Activated CD4-positive, alpha-beta memory T cell treated with anti-CD3 and anti-CD28 coated beads for 36 hours (primary cell): ENCODE measurements around the gene DOCK10. TPM values are rescaled to one million over a fixed set of nuclear protein-coding genes. Genes with fewer than 3 reads are reported as not detected.

Experiments
- CTCF ChIA-PET: fragments of 350-600 bp; sonication (Branson Sonifier 250); formaldehyde crosslinking; loops from one replicate; lab custom pipeline; 2021; ENCODE audit warnings: antibody characterized with exemption, inconsistent platforms; lab: Charles Lee
- POLR2A ChIA-PET: fragments of 350-600 bp; sonication (Branson Sonifier 250); formaldehyde crosslinking; loops from one replicate; lab custom pipeline; 2021; ENCODE audit warnings: antibody characterized with exemption; lab: Charles Lee
- DNase-seq: peaks from one replicate; pipeline ENCODE4 v3.0.0-alpha.2; 2020
- H3K27ac Mint-ChIP-seq: one replicate; pipeline ENCODE4 v1.8.0; 2021; ENCODE audit warnings: mixed read lengths
- H3K27me3 Mint-ChIP-seq: one replicate; pipeline ENCODE4 v1.8.0; 2021; ENCODE audit warnings: mixed read lengths
- H3K36me3 Mint-ChIP-seq: one replicate; pipeline ENCODE4 v1.8.0; 2021; ENCODE audit warnings: mixed read lengths
- H3K4me1 Mint-ChIP-seq: one replicate; pipeline ENCODE4 v1.8.0; 2021; ENCODE audit warnings: low read depth, mixed read lengths
- H3K4me3 Mint-ChIP-seq: one replicate; pipeline ENCODE4 v1.8.0; 2021; ENCODE audit warnings: mild to moderate bottlenecking, mixed read lengths
- H3K9me3 Mint-ChIP-seq: one replicate; pipeline ENCODE4 v1.8.0; 2021; ENCODE audit warnings: mixed read lengths
- intact Hi-C: fragments of 100-400 bp; cut with micrococcal nuclease; formaldehyde crosslinking; loops from one replicate; pipeline ENCODE4 v1.15.1; 2023
- total RNA-seq, 2 experiments: library from RNA; stranded (reverse); gene quantifications; one replicate each; pipeline ENCODE4 v1.2.3, GENCODE V29; 2021

DOCK10 gene
- total RNA-seq, 2 experiments from 2014 or later = 134 to 139 TPM

- Mint-ChIP-seq H3K4me1 (peaks cover 79% of the 10 kb centered on the region), H3K27me3 (no peaks in the 10 kb centered on the region), H3K27ac (peak overlapping the region; percentile 76), H3K4me3 (no peak overlapping the region), H3K36me3 (peaks cover 16% of the 10 kb centered on the region), H3K9me3 (no peaks in the 10 kb centered on the region)
- DNase-seq = peak; percentile 56
- ChIA-PET CTCF (no interaction called here), POLR2A (interaction anchor here (1.1 kb wide), 1 partner anchor 13 kb away, joined by 4 read pairs; no protein-coding TSS in a partner anchor)
- intact Hi-C loops = loop anchor here (1.0 kb wide), 2 partner anchors 12 to 13 kb away; no protein-coding TSS in a partner anchor
Measured at GRCh38 chr2:225027061-225027762, 15.1 kb downstream of the DOCK10 start.

GRCh38 chr2:225025917-225026571, 16.2 kb downstream of the DOCK10 start:
- H3K4me3 Mint-ChIP-seq = no peak overlapping the region
- intact Hi-C loops = no loop called here

GRCh38 chr2:225022188-225022587, 20.1 kb downstream of the DOCK10 start:
- H3K36me3 Mint-ChIP-seq = peaks cover 4% of the 10 kb centered on the region
- no peaks in the 10 kb centered on the region for H3K9me3 Mint-ChIP-seq
- H3K27me3 Mint-ChIP-seq = no peaks in the 10 kb centered on the region
- DNase-seq = no peak
- CTCF ChIA-PET = no interaction called here
- H3K4me3 Mint-ChIP-seq = no peak overlapping the region
- peak overlapping the region; percentile 4 for H3K27ac Mint-ChIP-seq
- POLR2A ChIA-PET = no interaction called here
- intact Hi-C loops = no loop called here
- peaks cover 83% of the 10 kb centered on the region for H3K4me1 Mint-ChIP-seq

More at GRCh38 chr2:225025917-225026571, 16.2 kb downstream of the DOCK10 start:
- peak overlapping the region; percentile 76 for H3K27ac Mint-ChIP-seq
- H3K27me3 Mint-ChIP-seq = no peaks in the 10 kb centered on the region
- no peak for DNase-seq
- H3K4me1 Mint-ChIP-seq = peaks cover 77% of the 10 kb centered on the region
- ChIA-PET CTCF (interaction anchor here (0.6 kb wide), 2 partner anchors 376 to 475 kb away, joined by 3 read pairs; no protein-coding TSS in a partner anchor), POLR2A (interaction anchor here (1.1 to 1.3 kb wide), 2 partner anchors 14 kb away, joined by 4 read pairs; no protein-coding TSS in a partner anchor)
- peaks cover 12% of the 10 kb centered on the region for H3K36me3 Mint-ChIP-seq
- H3K9me3 Mint-ChIP-seq = no peaks in the 10 kb centered on the region

GRCh38 chr2:225020168-225020849, 22.0 kb downstream of the DOCK10 start:
- Mint-ChIP-seq H3K4me1 (peaks cover 74% of the 10 kb centered on the region), H3K27me3 (no peaks in the 10 kb centered on the region), H3K9me3 (no peaks in the 10 kb centered on the region), H3K36me3 (peaks cover 4% of the 10 kb centered on the region), H3K4me3 (no peak overlapping the region), H3K27ac (peak overlapping the region; percentile 18)
- POLR2A ChIA-PET = interaction anchor here (1.2 kb wide), 1 partner anchor 22 kb away, joined by 4 read pairs; the partner anchor contains the start of gene DOCK10
- CTCF ChIA-PET = interaction anchor here (1.0 to 2.0 kb wide), 3 partner anchors 9 to 138 kb away, joined by 3 to 11 read pairs (median 3); no protein-coding TSS in a partner anchor
- intact Hi-C loops = no loop called here
- no peak for DNase-seq

- no peak overlapping the region for H3K4me3 Mint-ChIP-seq
- peaks cover 76% of the 10 kb centered on the region for H3K4me1 Mint-ChIP-seq
- H3K27ac Mint-ChIP-seq = peak overlapping the region; percentile 63
- intact Hi-C loops = no loop called here
- H3K27me3 Mint-ChIP-seq = no peaks in the 10 kb centered on the region
- peaks cover 4% of the 10 kb centered on the region for H3K36me3 Mint-ChIP-seq
- CTCF ChIA-PET = interaction anchor here (1.0 kb wide), 1 partner anchor 10 kb away, joined by 3 read pairs; no protein-coding TSS in a partner anchor
- no peak for DNase-seq
- POLR2A ChIA-PET = no interaction called here
- H3K9me3 Mint-ChIP-seq = no peaks in the 10 kb centered on the region
Measured at GRCh38 chr2:225019105-225019504, 23.2 kb downstream of the DOCK10 start.

GRCh38 chr2:225017713-225018112, 24.6 kb downstream of the DOCK10 start:
- peaks cover 75% of the 10 kb centered on the region for H3K4me1 Mint-ChIP-seq
- DNase-seq = no peak
- no peak overlapping the region for H3K4me3 Mint-ChIP-seq
- POLR2A ChIA-PET = no interaction called here
- H3K27ac Mint-ChIP-seq = peak overlapping the region; percentile 3
- H3K27me3 Mint-ChIP-seq = no peaks in the 10 kb centered on the region
- CTCF ChIA-PET = no interaction called here
- no peaks in the 10 kb centered on the region for H3K9me3 Mint-ChIP-seq
- intact Hi-C loops = no loop called here
- H3K36me3 Mint-ChIP-seq = peaks cover 1% of the 10 kb centered on the region

- H3K4me3 Mint-ChIP-seq = no peak overlapping the region
- POLR2A ChIA-PET = interaction anchor here (0.6 kb wide), 1 partner anchor 89 kb away, joined by 3 read pairs; no protein-coding TSS in a partner anchor
- no peak for DNase-seq
- intact Hi-C loops = no loop called here
- no peaks in the 10 kb centered on the region for H3K27me3 Mint-ChIP-seq
- no peak overlapping the region for H3K27ac Mint-ChIP-seq
- H3K9me3 Mint-ChIP-seq = no peaks in the 10 kb centered on the region
- H3K4me1 Mint-ChIP-seq = peaks cover 74% of the 10 kb centered on the region
- CTCF ChIA-PET = interaction anchor here (0.6 to 1.0 kb wide), 2 partner anchors 49 to 197 kb away, joined by 3 read pairs; no protein-coding TSS in a partner anchor
- H3K36me3 Mint-ChIP-seq = peaks cover 1% of the 10 kb centered on the region
Measured at GRCh38 chr2:225017098-225017685, 25.1 kb downstream of the DOCK10 start.

GRCh38 chr2:225013425-225014365, 28.6 kb downstream of the DOCK10 start:
- no peaks in the 10 kb centered on the region for H3K36me3 Mint-ChIP-seq
- peaks cover 80% of the 10 kb centered on the region for H3K4me1 Mint-ChIP-seq
- H3K9me3 Mint-ChIP-seq = no peaks in the 10 kb centered on the region
- no peaks in the 10 kb centered on the region for H3K27me3 Mint-ChIP-seq
- intact Hi-C loops = no loop called here
- ChIA-PET CTCF (no interaction called here), POLR2A (interaction anchor here (1.1 to 1.6 kb wide), 2 partner anchors 27 to 29 kb away, joined by 3 to 7 read pairs; partner anchors contain the start of gene DOCK10)
- DNase-seq = no peak
- no peak overlapping the region for H3K4me3 Mint-ChIP-seq
- H3K27ac Mint-ChIP-seq = peak overlapping the region; percentile 64

GRCh38 chr2:225011585-225011984, 30.7 kb downstream of the DOCK10 start:
- H3K27me3 Mint-ChIP-seq = no peaks in the 10 kb centered on the region
- CTCF ChIA-PET = interaction anchor here (0.9 to 1.3 kb wide), 3 partner anchors 9 to 60 kb away, joined by 3 to 5 read pairs (median 3); no protein-coding TSS in a partner anchor
- no peak for DNase-seq
- H3K4me1 Mint-ChIP-seq = peaks cover 87% of the 10 kb centered on the region
- POLR2A ChIA-PET = interaction anchor here (1.0 to 2.5 kb wide), 3 partner anchors 14 to 84 kb away, joined by 4 to 6 read pairs (median 5); no protein-coding TSS in a partner anchor
- intact Hi-C loops = loop anchor here (1.0 to 2.0 kb wide), 2 partner anchors 55 to 84 kb away; no protein-coding TSS in a partner anchor
- no peak overlapping the region for H3K4me3 Mint-ChIP-seq
- H3K9me3 Mint-ChIP-seq = no peaks in the 10 kb centered on the region
- no peak overlapping the region for H3K27ac Mint-ChIP-seq
- H3K36me3 Mint-ChIP-seq = no peaks in the 10 kb centered on the region

GRCh38 chr2:225010804-225011203, 31.5 kb downstream of the DOCK10 start:
- Mint-ChIP-seq H3K36me3 (peaks cover under 1% of the 10 kb centered on the region), H3K4me3 (no peak overlapping the region), H3K9me3 (no peaks in the 10 kb centered on the region), H3K27ac (peak overlapping the region; percentile 78), H3K27me3 (no peaks in the 10 kb centered on the region), H3K4me1 (peaks cover 93% of the 10 kb centered on the region)
- CTCF ChIA-PET = interaction anchor here (0.6 to 1.5 kb wide), 4 partner anchors 8 to 88 kb away, joined by 3 read pairs; no protein-coding TSS in a partner anchor
- no peak for DNase-seq
- POLR2A ChIA-PET = interaction anchor here (1.3 to 2.5 kb wide), 3 partner anchors 15 to 83 kb away, joined by 4 to 7 read pairs (median 6); no protein-coding TSS in a partner anchor
- intact Hi-C loops = loop anchor here (1.0 to 2.0 kb wide), 4 partner anchors 30 to 125 kb away; no protein-coding TSS in a partner anchor
